ENCODE data around the gene NECTIN3. TPM values are rescaled to one million over a fixed set of nuclear protein-coding genes. Genes with fewer than 3 reads are reported as not detected.

The NECTIN3 gene
- polyA plus RNA-seq, 3 donors: 2.9 to 6.8 (median 6.4) TPM

DNA sequence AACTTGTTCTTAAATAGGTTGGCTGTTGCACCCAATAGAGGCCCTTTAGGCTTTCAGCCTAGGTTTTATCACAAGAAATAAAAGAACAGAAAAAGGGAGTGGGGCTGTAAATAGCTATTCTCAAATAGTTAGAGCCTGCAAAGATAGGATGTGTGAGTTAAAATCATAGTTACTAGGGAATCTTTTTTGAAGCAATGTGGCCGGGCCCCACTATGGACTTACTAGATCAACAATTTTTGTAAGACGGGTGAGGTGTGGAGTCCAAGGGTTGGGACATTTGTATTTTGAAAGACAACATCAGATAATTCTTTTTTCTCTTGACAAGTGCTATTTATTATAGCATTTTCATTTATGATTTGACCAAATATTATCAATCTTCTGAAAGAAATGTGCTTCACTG, 5.8 kb downstream of the NECTIN3 start:
- H3K27ac ChIP-seq (ENCODE audit: low read depth, low read length): no peak overlapping the region
- WGBS, 3 donors: 92 to 100% (median 96%) methylated on average over 2 of the region's 2 CpGs

DNA sequence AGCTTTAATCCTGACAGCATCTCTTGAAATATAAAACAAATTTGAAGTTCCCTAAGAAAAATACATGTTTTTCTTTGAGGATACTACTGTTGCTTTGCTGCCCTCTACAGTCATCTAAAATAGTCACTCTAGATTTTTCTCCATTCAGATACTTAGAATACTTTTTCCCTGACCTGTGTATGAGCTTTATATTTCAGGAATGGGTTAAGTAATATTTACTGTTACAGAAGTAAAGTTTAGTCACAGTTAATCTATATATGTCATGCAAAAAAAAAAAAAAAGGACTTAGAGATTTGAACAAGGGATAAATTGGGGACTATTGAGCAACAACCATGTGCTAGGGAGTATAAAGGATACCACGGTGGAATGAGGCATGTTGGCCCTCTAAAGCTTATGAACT, 8.8 kb downstream of the NECTIN3 start:
- 15 to 49% (median 38%) methylated on average over 1 of the region's 1 CpG for WGBS, 3 donors
- no peak overlapping the region for H3K27ac ChIP-seq (ENCODE audit: low read depth, low read length)

DNA sequence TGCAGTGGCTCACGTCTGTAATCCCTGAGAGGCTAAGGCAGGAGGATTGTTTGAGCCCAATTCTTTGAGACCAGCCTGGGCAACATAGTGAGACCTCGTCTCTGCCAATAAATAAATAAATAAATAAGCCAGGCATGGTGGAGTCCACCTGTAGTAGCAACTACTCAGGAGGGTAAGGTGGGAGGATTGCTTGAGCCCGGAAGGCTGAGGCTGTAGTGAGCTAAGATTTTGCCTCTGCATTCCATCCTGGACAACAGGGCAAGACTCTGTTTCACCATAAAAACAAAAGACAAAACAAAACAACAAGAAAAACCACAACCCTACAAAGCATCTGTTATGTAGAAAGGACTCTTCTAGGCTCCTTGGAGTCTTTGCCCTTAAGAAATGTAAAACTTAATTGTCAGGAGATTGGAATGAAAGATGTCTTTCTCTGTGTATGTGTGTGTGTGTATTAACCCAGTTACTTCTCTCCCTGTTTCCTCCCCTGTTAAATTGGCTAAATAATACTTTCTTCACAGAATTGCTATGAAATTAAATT, 9.5 kb downstream of the NECTIN3 start:
- WGBS, 3 donors: 73 to 82% (median 80%) methylated on average over 3 of the region's 3 CpGs
- no peak overlapping the region for H3K27ac ChIP-seq (ENCODE audit: low read depth, low read length)

DNA sequence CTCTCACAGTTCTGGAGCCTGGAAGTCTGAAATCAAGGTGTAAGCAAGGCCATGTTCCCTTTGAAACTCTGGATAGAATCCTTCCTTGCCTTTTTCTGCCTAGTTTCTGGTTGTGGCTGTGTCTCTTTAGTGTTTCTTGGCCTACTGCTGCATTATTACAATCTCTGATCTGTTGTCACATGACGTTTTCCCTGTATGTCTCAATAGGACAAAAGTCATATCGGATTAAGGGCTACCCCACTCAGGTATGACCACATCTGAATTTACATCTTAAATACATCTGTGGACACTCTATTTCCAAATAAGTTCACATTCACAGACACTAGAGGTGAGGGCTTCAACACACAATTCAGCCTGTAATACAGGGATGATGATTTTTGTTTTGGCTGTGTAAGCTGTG, 13.3 kb downstream of the NECTIN3 start:
- 59 to 84% (median 74%) methylated on average over 2 of the region's 2 CpGs for WGBS, 3 donors
- H3K27ac ChIP-seq (ENCODE audit: low read depth, low read length): no peak overlapping the region

DNA sequence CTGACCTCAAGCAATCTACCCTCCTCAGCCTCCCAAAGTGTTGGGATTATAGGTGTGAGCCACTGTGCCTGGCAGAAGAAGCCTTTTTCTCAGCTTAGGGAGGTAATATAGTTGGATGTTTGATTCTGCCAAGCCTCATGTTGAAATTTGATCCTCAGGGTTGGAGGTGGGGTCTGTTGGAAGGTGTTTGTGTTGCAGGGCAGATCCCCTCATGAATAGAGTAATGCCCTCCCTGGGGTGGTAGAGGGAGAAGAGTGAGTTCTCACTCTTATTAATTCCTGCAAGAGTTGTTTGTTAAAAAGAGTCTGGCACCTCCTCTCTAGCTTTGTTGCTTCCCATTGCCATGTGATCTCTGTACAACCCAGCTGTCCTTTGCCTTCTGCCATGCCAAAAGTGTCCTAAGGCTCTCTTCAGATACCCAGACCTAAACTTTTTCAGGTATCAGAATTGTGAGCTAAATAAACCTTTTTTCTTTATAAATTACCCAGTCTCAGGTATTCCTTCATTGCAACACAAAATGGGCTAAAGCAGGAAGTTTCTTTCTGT, 16.4 kb downstream of the NECTIN3 start:
- no peak overlapping the region for H3K27ac ChIP-seq (ENCODE audit: low read depth, low read length)

DNA sequence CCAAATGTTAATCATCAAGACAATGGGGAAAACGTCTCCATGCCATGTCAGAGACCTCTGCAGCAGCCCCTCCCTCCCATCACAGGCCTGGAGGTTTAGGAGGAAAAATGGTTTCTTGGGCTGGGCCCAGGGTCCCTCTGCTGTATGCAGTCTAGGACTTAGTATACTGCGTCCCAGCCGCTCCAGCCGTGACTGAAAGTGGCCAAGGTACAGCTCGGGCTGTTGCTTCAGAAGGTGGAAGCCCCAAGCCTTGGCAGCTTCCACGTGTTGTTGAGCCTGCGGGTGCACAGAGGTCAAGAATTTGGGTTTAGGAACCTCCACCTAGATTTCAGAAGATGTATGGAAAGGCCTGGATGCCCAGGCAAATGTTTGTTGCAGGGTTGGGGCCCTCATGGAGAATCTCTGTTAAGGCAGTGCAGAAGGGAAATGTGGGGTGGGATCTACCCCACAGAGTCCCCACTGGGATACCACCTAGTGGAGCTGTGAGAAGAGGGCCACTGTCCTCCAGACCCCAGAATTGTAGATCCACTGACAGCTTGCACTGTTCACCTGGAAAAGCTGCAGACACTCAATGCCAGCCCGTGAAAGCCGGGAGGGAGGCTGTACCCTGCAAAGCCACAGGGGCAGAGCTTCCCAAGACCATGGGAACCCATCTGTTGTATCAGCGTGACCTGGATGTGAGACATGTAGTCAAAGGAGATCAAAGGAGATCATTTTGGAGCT, 25.0 kb downstream of the NECTIN3 start:
- H3K27ac ChIP-seq (ENCODE audit: low read depth, low read length): no peak overlapping the region
- WGBS, 3 donors: 85 to 87% (median 87%) methylated on average over 10 of the region's 10 CpGs

DNA sequence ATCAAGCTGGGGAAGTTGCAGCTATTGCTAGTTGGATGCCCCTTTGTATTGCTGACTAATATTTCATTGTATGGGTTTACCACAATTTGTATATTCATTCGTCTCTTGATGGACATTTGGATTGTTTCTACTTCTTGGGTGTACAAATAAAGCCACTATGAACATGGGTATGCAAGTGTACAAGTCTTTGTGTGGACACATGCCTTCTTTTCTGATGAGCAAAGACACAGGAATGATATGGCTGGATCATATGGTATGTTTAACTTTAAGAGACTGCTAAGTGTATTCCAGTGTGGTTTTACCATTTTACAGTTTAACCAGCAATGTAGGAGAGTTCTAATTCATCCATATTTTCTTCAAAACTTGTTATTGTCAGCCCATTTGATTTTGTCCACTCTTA, 32.2 kb downstream of the NECTIN3 start:
- H3K27ac ChIP-seq (ENCODE audit: low read depth, low read length): no peak overlapping the region
- WGBS, 3 donors: 85 to 93% (median 85%) methylated on average over 1 of the region's 1 CpG

DNA sequence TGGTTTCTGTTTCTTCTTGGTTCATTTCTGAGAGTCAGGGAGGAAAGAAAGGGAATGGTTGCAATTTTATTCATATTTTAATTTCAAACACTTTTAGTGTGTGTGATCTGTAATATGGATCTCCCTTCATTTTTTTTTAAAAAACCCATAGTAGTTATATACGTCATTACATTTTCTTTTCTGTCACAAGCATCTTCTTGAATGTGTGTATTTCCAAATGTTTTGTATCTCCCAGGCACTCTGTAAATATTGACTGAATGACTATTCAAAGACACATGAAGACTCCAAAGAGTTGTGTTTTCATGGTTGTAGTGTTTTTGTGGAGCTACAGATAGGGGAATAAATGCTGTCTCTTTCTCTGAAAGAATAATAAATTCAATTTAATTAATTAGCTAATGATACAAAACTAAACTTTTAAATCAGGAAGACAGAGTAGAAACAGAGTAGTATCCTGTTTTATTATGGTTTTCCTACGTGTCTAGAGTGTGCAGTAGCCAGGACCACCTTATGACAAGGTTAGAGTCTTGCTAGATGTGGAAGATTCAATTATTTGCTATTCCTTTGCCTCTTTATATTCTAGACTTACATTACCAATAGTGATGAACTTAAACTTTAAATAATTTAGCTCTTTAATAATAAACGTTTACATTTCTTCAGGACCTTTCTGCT, 35.5 kb downstream of the NECTIN3 start:
- WGBS, 3 donors: 65 to 77% (median 67%) methylated on average over 3 of the region's 3 CpGs
- H3K27ac ChIP-seq (ENCODE audit: low read depth, low read length): no peak overlapping the region

DNA sequence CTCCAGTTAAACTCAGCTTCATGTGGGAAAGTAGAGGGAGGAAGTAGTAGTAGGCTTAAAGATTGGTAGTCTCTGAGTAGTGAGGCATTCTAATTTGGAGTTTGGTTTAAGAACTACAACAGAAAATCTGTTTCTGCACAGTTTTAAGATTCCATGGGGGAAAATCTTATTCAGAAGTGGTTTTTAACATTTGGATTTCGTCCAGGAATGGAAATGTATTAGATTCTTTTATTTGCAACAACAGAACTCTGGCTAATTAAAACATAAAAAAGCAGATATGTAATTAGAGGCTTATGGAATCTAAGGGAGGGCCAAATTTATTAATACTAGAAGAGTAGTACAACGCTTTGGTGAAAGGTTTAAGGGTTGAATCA, 36.0 kb downstream of the NECTIN3 start:
- H3K27ac ChIP-seq (ENCODE audit: low read depth, low read length): no peak overlapping the region
- 59 to 76% (median 67%) methylated on average over 2 of the region's 2 CpGs for WGBS, 3 donors

DNA sequence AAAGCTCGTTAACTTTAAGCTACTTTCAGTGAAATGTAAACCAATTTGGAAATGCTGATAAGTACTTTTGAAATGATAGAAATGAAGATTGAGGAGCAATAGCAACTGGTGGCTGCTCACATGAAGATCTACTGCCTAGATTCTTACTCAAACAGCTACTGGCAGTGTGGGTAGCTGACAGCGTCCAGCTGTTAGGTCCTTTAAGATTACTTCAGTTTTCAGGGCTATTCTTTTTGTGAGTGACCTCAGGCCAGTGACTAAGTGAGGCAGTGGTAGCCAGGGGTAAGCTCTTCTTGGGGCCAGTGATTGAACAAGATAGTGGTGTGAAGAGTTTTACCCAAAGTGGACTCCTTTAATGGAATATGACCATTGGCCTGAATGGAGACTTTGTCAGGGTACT, 41.3 kb downstream of the NECTIN3 start:
- H3K27ac ChIP-seq (ENCODE audit: low read depth, low read length): no peak overlapping the region
- WGBS, 3 donors: 80 to 83% (median 81%) methylated on average over 2 of the region's 2 CpGs

DNA sequence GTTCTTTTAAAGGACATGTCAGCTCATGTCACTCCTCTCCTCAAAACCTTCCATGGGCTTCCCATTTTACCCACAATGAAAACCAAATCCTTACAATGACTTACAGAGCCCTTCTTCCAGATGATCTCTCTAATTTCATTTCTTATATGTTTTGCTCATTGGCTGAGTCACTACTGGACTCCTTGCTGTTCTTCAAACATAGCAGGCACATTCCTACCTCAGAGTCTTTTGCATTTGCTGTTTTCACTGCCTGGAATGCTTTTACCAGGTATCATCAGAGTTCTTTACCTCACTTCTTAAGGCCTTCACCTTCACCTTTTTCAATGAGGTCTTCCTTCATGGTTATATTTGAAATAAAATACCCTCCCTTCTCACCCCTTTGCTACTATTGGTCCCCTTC, 57.3 kb downstream of the NECTIN3 start:
- H3K27ac ChIP-seq (ENCODE audit: low read depth, low read length): no peak overlapping the region

DNA sequence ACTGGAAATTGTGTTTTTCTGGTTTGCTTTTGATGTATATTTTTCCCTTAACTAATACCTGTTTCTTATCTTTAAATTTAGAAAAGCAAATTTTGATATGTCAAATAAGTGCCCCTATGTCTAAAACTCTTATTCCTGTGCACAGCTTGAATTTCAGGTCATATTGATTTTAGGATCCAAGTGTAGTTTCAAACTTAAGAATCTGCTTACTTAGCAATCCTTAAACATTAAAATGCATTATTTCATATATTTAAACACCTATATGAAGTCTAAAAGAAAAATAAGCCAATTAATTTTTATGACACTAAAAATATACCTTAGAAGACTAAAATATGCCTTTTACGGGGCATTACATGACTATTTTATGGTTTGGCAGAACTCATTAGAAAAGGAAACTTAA, 59.2 kb downstream of the NECTIN3 start:
- H3K27ac ChIP-seq (ENCODE audit: low read depth, low read length): no peak overlapping the region
- WGBS, 3 donors: 95 to 98% (median 96%) methylated on average over 1 of the region's 1 CpG

DNA sequence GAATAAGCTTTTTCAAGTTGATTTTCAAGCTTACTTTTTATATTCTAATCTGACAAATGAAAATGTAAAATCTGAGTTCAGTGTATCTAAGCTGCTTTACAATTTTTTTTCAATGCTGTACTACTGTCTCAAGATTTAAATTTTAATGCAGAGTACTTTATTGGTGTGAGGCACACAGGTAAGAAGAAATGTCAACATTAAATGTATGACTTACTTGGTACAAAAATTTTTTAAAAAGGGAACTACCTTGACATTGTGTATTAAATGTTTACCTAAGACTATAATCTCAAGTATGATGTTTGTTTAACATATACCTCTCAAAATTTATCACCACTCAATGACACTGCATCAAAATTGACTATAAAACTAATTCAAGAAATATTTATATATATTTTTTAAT, 62.7 kb downstream of the NECTIN3 start:
- no peak overlapping the region for H3K27ac ChIP-seq (ENCODE audit: low read depth, low read length)

DNA sequence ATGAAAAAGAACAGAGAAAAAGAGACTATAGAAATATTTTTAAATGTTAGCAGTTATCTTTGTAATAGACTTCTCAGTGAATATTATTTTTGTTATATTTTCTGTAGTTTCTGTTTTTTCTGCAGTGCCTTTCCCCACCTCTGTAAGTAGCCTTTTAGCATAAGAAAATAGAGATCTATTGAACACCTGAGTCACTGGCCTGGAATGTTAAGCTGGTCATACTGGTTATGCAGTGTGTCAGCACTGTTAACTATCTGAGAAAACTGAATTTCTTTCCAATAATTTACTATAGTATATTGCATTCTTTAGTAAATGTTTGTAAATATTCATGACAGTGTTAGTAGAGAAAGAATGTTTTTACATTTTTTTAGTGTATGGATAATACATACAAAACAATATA, 79.8 kb downstream of the NECTIN3 start:
- H3K27ac ChIP-seq (ENCODE audit: low read depth, low read length): no peak overlapping the region

DNA sequence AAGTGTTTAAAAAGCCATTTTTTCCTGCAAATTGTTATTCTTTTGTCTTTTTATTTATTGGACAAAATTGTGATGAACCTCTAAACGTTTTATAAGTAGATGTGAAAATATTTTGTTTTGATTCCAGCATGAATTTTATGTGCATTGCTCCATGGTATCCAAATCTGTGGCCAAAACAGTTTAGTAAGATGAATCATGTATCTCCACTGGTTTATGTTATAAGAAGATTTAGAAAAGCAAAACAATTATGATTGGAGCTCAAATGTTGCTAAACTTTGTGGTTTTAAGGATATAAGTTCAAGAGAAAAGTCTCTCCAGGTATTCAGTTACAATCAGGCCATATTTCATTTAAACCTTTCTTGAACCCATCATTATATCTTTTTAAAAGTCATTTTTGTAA, 80.9 kb downstream of the NECTIN3 start:
- 40 to 54% (median 51%) methylated on average over 1 of the region's 1 CpG for WGBS, 3 donors
- H3K27ac ChIP-seq (ENCODE audit: low read depth, low read length): no peak overlapping the region

DNA sequence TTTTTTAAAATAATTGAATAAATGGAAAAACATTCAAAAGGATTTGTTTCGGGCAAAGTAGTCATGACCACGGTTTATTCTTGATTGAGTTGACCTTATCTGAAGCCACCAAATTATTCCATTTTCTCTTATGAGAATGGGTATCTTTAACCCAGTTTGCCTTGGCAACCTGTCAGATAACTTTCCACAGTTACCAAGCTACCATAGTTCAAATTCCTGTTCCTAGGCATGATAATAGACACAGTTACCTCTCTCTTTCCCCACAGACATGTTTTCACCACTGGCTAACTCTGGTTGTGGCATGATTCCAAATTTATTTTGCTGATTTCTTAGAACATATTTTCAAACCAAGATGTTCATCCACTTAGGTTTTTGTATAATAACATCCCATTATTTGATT, 84.9 kb downstream of the NECTIN3 start:
- WGBS, 3 donors: 94 to 98% (median 95%) methylated on average over 2 of the region's 2 CpGs
- no peak overlapping the region for H3K27ac ChIP-seq (ENCODE audit: low read depth, low read length)

DNA sequence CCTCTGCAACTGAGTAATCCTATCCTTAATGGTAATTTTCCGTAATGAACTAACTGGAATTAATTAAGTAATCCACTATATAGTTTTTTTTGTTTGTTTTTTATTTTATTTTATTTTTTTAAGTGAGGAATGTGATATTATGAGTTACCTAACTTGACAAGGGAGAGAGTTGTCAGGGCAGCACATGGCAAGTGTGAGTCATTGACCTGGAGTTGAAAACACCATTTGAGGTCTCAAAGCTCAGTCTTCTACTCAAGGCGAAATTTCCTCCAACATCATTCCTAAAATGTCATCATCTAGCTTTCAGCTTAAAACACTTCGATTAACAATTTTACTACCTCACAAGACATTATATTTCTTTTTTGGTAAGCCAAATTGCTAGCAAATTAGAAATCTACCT, 87.8 kb downstream of the NECTIN3 start:
- no peak overlapping the region for H3K27ac ChIP-seq (ENCODE audit: low read depth, low read length)
- WGBS, 3 donors: 89 to 90% (median 89%) methylated on average over 3 of the region's 3 CpGs

DNA sequence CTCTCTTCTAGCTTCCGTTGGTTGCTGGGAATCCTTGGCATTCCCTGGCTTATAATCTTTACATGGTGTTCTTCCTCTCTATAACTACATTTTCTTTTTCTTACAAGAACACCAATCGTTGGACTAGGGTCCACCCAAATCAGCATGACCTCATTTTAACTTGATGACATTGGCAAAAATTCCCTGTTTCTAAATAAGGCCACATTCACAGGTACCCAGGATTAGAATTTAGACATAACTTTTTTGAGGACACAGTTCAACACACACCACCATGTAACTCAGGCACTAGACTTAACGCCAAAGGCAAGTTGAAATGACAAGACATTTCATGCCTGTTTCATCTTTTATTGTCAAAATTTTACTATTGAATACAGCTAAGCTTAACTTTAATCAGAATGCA, 93.0 kb downstream of the NECTIN3 start:
- H3K27ac ChIP-seq (ENCODE audit: low read depth, low read length): no peak overlapping the region
- 89 to 96% (median 91%) methylated on average over 3 of the region's 3 CpGs for WGBS, 3 donors

DNA sequence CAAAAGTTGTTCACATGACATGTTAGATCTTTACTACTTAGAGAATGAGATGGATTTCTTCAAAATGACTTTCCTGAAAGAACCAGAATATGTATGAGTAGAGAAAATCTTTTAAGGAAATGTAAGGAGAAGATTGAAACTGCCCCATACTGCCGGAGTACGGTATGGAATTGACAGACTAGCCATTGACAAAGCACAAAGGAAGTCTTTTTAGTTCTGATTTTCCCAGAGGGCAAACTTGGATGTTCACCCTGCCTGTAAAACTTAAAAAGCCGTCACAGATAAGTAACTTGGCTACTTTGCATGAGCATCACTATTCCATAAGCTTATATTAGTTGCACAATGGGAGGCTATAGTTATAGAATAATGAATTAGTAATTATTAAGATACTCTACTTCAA, 93.8 kb downstream of the NECTIN3 start:
- WGBS, 3 donors: 79 to 87% (median 79%) methylated on average over 3 of the region's 3 CpGs
- H3K27ac ChIP-seq (ENCODE audit: low read depth, low read length): no peak overlapping the region

DNA sequence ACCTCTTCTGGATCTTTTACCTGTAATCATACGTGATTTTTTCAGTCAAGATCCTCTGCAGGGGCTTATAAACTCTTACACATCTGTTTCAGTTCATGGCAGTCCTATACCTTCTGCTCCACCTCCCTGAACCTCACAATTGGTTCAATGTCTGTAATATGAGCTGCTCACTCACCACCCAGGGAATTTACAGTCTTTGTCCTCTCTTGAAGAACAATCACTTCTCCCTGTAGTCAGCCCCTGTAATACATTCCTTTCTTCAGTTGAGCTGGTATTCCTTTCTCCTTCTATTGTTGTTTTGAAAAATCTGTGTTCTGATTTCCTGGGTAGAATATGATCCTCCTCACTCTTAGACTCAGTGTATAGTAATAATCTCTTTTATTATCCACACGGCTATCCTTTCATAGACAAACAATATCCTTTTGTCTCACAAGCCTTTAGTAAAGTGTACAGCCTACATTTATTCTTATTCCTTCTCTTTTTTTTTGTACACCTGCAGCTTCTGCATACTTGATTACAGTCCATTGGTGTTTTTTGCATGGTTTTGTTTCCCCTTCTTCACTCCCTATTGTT, 101.8 kb downstream of the NECTIN3 start:
- 89 to 93% (median 93%) methylated on average over 2 of the region's 2 CpGs for WGBS, 3 donors

More for the DNA sequence above, 101.8 kb downstream of the NECTIN3 start:
- H3K27ac ChIP-seq (ENCODE audit: low read depth, low read length): no peak overlapping the region
